ENCODE data around the gene DHCR24.

DHCR24 gene

GRCh38 chr1:54800041-54800898, 86.7 kb downstream of the DHCR24 start:
- no peak for DNase-seq (ENCODE audit: low read depth)
